B cell (primary cell): ENCODE measurements around the gene OR6J1. TPM values are rescaled to one million over a fixed set of nuclear protein-coding genes. Genes with fewer than 3 reads are reported as not detected.

Experiments used
- ATAC-seq: fragments of 200-7000 bp; cut with Tn5 transposase; one replicate; pipeline ENCODE4 v1.10.0; 2021; ENCODE audit warnings: low read depth, mild to moderate bottlenecking, moderate number of reproducible peaks, moderate library complexity
- CTCF ChIA-PET: fragments of 350-600 bp; sonication (Branson Sonifier 250); formaldehyde crosslinking; loops from one replicate; lab custom pipeline; 2021; ENCODE audit warnings: antibody characterized with exemption, inconsistent platforms; lab: Charles Lee
- POLR2A ChIA-PET: fragments of 350-600 bp; sonication (Branson Sonifier 250); formaldehyde crosslinking; loops from one replicate; lab custom pipeline; 2021; ENCODE audit warnings: antibody characterized with exemption; lab: Charles Lee
- DNase-seq: peaks from one replicate; pipeline ENCODE4 v3.0.0; 2013
- H2AFZ ChIP-seq: 2 replicates; pipeline ENCODE4 v1.6.1; 2012; ENCODE audit warnings: mild to moderate bottlenecking, low read depth, low read length; ENCODE audit not compliant: insufficient read depth, poor library complexity, severe bottlenecking
- H3K27ac ChIP-seq, 2 donors: 1 replicate in 1 of 2; 2 replicates in 1 of 2; pipeline ENCODE4 v1.5.1; 2012 to 2013; ENCODE audit warnings: low read length in 2 of 2, mild to moderate bottlenecking in 2 of 2, moderate library complexity in 1 of 2
- H3K27me3 ChIP-seq, 4 experiments: fragments of 200-600 bp in 1 of 4; sonication (generic) in 1 of 4; replicated peaks in 1 of 4; 1 replicate in 2 of 4; 2 replicates in 2 of 4; pipeline versions ENCODE4 v1.6.1 to v1.7.0; 2013 to 2016; ENCODE audit warnings: low read length in 3 of 4, mild to moderate bottlenecking in 2 of 4, mixed read lengths in 1 of 4, moderate library complexity in 1 of 4; ENCODE audit not compliant: insufficient read depth in 4 of 4, control insufficient read depth in 3 of 4; ENCODE audit errors: control extremely low read depth in 1 of 4
- H3K36me3 ChIP-seq, 2 experiments: replicated peaks in 1 of 2; 1 replicate in 1 of 2; 2 replicates in 1 of 2; pipeline versions ENCODE4 v1.6.1 to v1.7.1; 2013; ENCODE audit warnings: low read length in 1 of 2; ENCODE audit not compliant: insufficient read depth in 2 of 2, control insufficient read depth in 1 of 2; ENCODE audit errors: control extremely low read depth in 1 of 2, extremely low read depth in 1 of 2
- H3K4me1 ChIP-seq, 2 donors: fragments of 200-600 bp in 1 of 2; sonication (generic) in 1 of 2; 1 replicate in 1 of 2; 2 replicates in 1 of 2; pipeline versions ENCODE4 v1.5.1 to v1.6.1; 2013 to 2017; ENCODE audit warnings: low read length in 2 of 2; ENCODE audit not compliant: control insufficient read depth in 2 of 2, insufficient read depth in 2 of 2
- H3K4me2 ChIP-seq: replicated peaks from 2 replicates; pipeline ENCODE3; 2012; ENCODE audit warnings: mild to moderate bottlenecking, low read depth, low read length; ENCODE audit not compliant: poor library complexity, severe bottlenecking
- H3K4me3 ChIP-seq, 5 experiments: fragments of 200-600 bp in 1 of 5; sonication (generic) in 1 of 5; 1 replicate in 3 of 5; 2 replicates in 2 of 5; pipeline versions ENCODE4 v1.5.1 to v1.7.0; 2011 to 2016; ENCODE audit warnings: low read length in 4 of 5, mild to moderate bottlenecking in 4 of 5, low read depth in 2 of 5, control low read depth in 1 of 5, moderate library complexity in 1 of 5; ENCODE audit not compliant: insufficient read depth in 1 of 5; ENCODE audit errors: control extremely low read depth in 1 of 5, extremely low read depth in 1 of 5
- H3K79me2 ChIP-seq: fragments of 200-600 bp; sonication (generic); one replicate; pipeline ENCODE4 v1.6.0; 2016; ENCODE audit warnings: low read length; ENCODE audit not compliant: control insufficient read depth, insufficient read depth
- H3K9ac ChIP-seq: fragments of 200-600 bp; sonication (generic); 2 replicates; pipeline ENCODE4 v1.6.1; 2017; ENCODE audit warnings: mild to moderate bottlenecking, low read length, moderate library complexity
- H3K9me3 ChIP-seq, 3 donors: one replicate each; pipeline versions ENCODE4 v1.6.1 to v1.7.1; 2013; ENCODE audit warnings: low read length in 2 of 3; ENCODE audit not compliant: control insufficient read depth in 2 of 3, insufficient read depth in 1 of 3; ENCODE audit errors: control extremely low read depth in 1 of 3
- H4K20me1 ChIP-seq: 2 replicates; pipeline ENCODE4 v1.6.0; 2012; ENCODE audit warnings: mild to moderate bottlenecking, low read length; ENCODE audit not compliant: insufficient read depth, control insufficient read depth, poor library complexity, severe bottlenecking
- H3K27ac Mint-ChIP-seq: one replicate; pipeline ENCODE4 v1.8.0; 2021; ENCODE audit warnings: mixed read lengths
- H3K27me3 Mint-ChIP-seq: one replicate; pipeline ENCODE4 v1.8.0; 2021; ENCODE audit warnings: mixed read lengths
- H3K4me1 Mint-ChIP-seq: one replicate; pipeline ENCODE4 v1.8.0; 2021; ENCODE audit warnings: mixed read lengths
- H3K4me3 Mint-ChIP-seq: one replicate; pipeline ENCODE4 v1.8.0; 2021; ENCODE audit warnings: mixed read lengths
- H3K9me3 Mint-ChIP-seq: one replicate; pipeline ENCODE4 v1.8.0; 2022; ENCODE audit warnings: mixed read lengths; ENCODE audit not compliant: insufficient read depth
- EZH2 ChIP-seq: IDR thresholded peaks from 2 replicates; pipeline ENCODE4 v1.6.1; 2012; ENCODE audit warnings: borderline replicate concordance, low read depth, mild to moderate bottlenecking, moderate library complexity, low read length; ENCODE audit not compliant: insufficient read depth, poor library complexity, severe bottlenecking
- WGBS: methylation state at CpG from one replicate; pipeline ENCODE4 v1.1.5; 2013; ENCODE audit warnings: missing lambda C conversion rate; ENCODE audit not compliant: insufficient coverage; 5-methylcytosine and 5-hydroxymethylcytosine counted together
- intact Hi-C: fragments of 100-400 bp; cut with micrococcal nuclease; formaldehyde crosslinking; loops from one replicate; pipeline ENCODE4 v1.10.0; 2022
- polyA plus RNA-seq: library from polyadenylated mRNA; depleted of rRNA; stranded (reverse); fragments of >200 nt; gene quantifications from 2 replicates; pipeline ENCODE4 v1.2.3, GENCODE V29; 2012
- total RNA-seq, 2 donors: library from RNA; stranded (reverse); fragments of 120-200 nt in 1 of 2; gene quantifications; 1 replicate in 1 of 2; 2 replicates in 1 of 2; pipeline versions ENCODE4 v1.2.3 to v1.2.4, GENCODE V29; 2013 to 2022
- TF ChIP-seq, protein P1 (sequence below): fragments of 200-600 bp; IDR thresholded peaks from one replicate; pipeline ENCODE4 v1.8.0; 2022; ENCODE audit warnings: antibody characterized with exemption, mild to moderate bottlenecking

OR6J1 gene
- total and polyA plus RNA-seq, 2 donors (not counting 1 experiment from before 2014, with no cell fraction given), result not detected

DNA sequence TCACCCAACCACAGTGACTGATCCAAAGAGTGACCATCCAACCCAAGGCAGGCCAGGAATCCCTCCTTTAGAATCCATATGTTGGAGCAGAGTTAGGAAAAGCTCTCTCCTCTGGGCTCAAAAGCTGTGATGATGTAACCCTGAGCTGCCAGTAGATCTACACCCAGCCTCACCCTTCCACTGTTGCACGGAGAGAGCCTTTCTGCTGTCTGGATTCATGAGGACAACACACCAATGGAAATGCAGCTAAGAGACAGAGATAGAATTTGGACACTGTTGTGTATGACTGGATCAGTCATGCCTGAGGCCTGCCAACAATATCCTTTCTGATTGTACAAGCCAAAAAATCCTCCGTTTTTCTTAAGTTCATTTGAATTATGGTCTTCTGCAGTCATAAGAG, 4.4 kb upstream of the OR6J1 start:
- H3K4me1 ChIP-seq, result no peaks in the 10 kb centered on the region
- Mint-ChIP-seq H3K27ac (no peak overlapping the region), H3K4me3 (no peak overlapping the region), H3K27me3 (peaks cover 6% of the 10 kb centered on the region), H3K4me1 (no peaks in the 10 kb centered on the region), H3K9me3 (no peaks in the 10 kb centered on the region)
- ATAC-seq (no peak), DNase-seq (no peak)
- peaks cover 0 to 3% (median 0%) of the 10 kb centered on the region in 4 experiments for H3K27me3 ChIP-seq
- no peak overlapping the region for H3K9ac ChIP-seq
- no peak overlapping the region for H3K27ac ChIP-seq
- H3K9me3 ChIP-seq, result no peaks in the 10 kb centered on the region
- H3K36me3 ChIP-seq, result no peaks in the 10 kb centered on the region
- H3K79me2 ChIP-seq, result no peaks in the 10 kb centered on the region
- intact Hi-C loops, result no loop called here
- TF ChIP-seq, protein P1, sequence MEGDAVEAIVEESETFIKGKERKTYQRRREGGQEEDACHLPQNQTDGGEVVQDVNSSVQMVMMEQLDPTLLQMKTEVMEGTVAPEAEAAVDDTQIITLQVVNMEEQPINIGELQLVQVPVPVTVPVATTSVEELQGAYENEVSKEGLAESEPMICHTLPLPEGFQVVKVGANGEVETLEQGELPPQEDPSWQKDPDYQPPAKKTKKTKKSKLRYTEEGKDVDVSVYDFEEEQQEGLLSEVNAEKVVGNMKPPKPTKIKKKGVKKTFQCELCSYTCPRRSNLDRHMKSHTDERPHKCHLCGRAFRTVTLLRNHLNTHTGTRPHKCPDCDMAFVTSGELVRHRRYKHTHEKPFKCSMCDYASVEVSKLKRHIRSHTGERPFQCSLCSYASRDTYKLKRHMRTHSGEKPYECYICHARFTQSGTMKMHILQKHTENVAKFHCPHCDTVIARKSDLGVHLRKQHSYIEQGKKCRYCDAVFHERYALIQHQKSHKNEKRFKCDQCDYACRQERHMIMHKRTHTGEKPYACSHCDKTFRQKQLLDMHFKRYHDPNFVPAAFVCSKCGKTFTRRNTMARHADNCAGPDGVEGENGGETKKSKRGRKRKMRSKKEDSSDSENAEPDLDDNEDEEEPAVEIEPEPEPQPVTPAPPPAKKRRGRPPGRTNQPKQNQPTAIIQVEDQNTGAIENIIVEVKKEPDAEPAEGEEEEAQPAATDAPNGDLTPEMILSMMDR, result no peak
- TF ChIP-seq EZH2, result no peak
- H3K4me3 ChIP-seq, result no peak overlapping the region
- ChIA-PET POLR2A (no interaction called here), CTCF (interaction anchor here (0.7 to 1.9 kb wide), 5 partner anchors 78 to 384 kb away, joined by 3 to 12 read pairs (median 4); no protein-coding TSS in a partner anchor)
- H4K20me1 ChIP-seq, result no peaks in the 10 kb centered on the region
- WGBS, result no CpG with 5 or more reads among the region's 2 CpGs
- H3K4me2 ChIP-seq, result no peak overlapping the region
- H2AFZ ChIP-seq, result no peak overlapping the region

DNA sequence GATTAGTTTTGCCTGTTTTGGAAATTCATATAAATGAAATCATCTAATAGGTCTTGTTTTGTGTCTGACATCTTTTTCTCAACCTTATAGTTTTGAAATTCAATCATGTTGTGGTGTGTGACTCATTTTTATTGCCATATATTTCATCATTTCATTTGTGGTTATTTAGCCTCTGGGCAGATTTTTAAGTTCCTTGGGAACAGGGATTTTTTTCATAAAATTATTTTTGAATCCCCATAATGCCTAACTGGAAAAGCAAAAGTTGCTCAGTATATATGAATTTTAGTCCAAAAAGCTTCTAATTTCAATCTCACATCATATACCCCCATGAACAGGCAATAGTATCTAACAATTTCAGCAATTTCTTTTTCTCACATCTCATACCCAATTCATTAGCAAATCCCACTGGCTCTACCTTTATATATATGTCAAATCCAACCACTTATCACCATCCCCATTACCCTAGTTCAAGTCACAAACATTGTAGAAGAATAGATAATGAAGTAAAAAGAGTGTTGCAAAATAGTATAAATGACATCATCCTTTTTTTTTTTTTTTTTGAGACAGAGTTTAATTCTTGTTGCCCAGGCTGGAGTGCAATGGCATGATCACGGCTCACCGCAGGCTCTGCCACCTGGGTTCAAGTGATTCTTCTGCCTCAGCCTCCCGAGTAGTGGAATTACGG, 2.6 kb upstream of the OR6J1 start:
- H3K79me2 ChIP-seq, result no peaks in the 10 kb centered on the region
- ChIA-PET POLR2A (no interaction called here), CTCF (interaction anchor here (1.0 to 2.3 kb wide), 2 partner anchors 76 to 207 kb away, joined by 4 to 7 read pairs; no protein-coding TSS in a partner anchor)
- no peaks in the 10 kb centered on the region for H4K20me1 ChIP-seq
- H3K4me1 Mint-ChIP-seq, result no peaks in the 10 kb centered on the region
- no peak overlapping the region for H3K27ac Mint-ChIP-seq
- H3K27me3 Mint-ChIP-seq, result peaks cover 6% of the 10 kb centered on the region
- H3K27me3 ChIP-seq, result peaks cover 0 to 3% (median 0%) of the 10 kb centered on the region in 4 experiments
- no peaks in the 10 kb centered on the region for H3K4me1 ChIP-seq
- no peaks in the 10 kb centered on the region for H3K36me3 ChIP-seq
- H3K9me3 ChIP-seq, result no peaks in the 10 kb centered on the region
- no peak overlapping the region for H3K4me3 Mint-ChIP-seq
- intact Hi-C loops, result no loop called here
- H3K9me3 Mint-ChIP-seq, result no peaks in the 10 kb centered on the region
- H3K4me3 ChIP-seq, result no peak overlapping the region
- TF ChIP-seq, protein P1, result no peak
- TF ChIP-seq EZH2, result no peak
- no peak for DNase-seq
- H3K27ac ChIP-seq, result no peak overlapping the region
- H3K4me2 ChIP-seq, result no peak overlapping the region
- no CpG with 5 or more reads among the region's 4 CpGs for whole genome bisulfite sequencing
- ATAC-seq, result no peak
- H2AFZ ChIP-seq, result no peak overlapping the region
- no peak overlapping the region for H3K9ac ChIP-seq
